GM18526 (cell line): ENCODE measurements around the gene SCLY.

ENCODE experiments used
- POLR2A ChIP-seq: IDR thresholded peaks from 3 replicates; pipeline ENCODE4 v1.6.1; 2011; ENCODE audit not compliant: insufficient read length; ENCODE audit errors: extremely low read depth

The SCLY gene

GRCh38 chr2:238141541-238142318 lies 80.9 kb downstream of the SCLY start:
- TF ChIP-seq POLR2A = no peak

- TF ChIP-seq POLR2A = no peak
These were observed 81.8 kb downstream of the SCLY start for GRCh38 chr2:238142382-238143205.

GRCh38 chr2:238143239-238143951 lies 82.6 kb downstream of the SCLY start:
- TF ChIP-seq POLR2A = no peak

- no peak for TF ChIP-seq POLR2A
These were observed 83.5 kb downstream of the SCLY start for GRCh38 chr2:238144262-238144661.

- TF ChIP-seq POLR2A = no peak
These were observed 84.2 kb downstream of the SCLY start for GRCh38 chr2:238145046-238145445.

GRCh38 chr2:238145851-238146250 lies 85.0 kb downstream of the SCLY start:
- TF ChIP-seq POLR2A = no peak

GRCh38 chr2:238146884-238147544 lies 86.2 kb downstream of the SCLY start:
- no peak for TF ChIP-seq POLR2A

- TF ChIP-seq POLR2A = no peak
These were observed 88.2 kb downstream of the SCLY start for GRCh38 chr2:238148981-238149380.
